Sigmoid colon (tissue), 4 donors: Measurements from ENCODE around the gene RABGAP1.

ENCODE experiments used
- CTCF ChIP-seq, 4 experiments: fragments of 450-650 bp in 3 of 4; fragments of 200-600 bp in 1 of 4; IDR thresholded peaks; one replicate each; pipeline ENCODE4 v1.5.1; 2016 to 2019; ENCODE audit warnings: antibody characterized with exemption in 4 of 4, mild to moderate bottlenecking in 3 of 4, moderate library complexity in 2 of 4
- POLR2A ChIP-seq, 2 donors: fragments of 450-650 bp; IDR thresholded peaks; one replicate each; pipeline ENCODE4 v1.6.1; 2016; ENCODE audit warnings: antibody characterized with exemption in 2 of 2, mild to moderate bottlenecking in 2 of 2, moderate library complexity in 2 of 2
- POLR2AphosphoS5 ChIP-seq, 4 donors: sonication (generic); formaldehyde crosslinking; IDR thresholded peaks; one replicate each; pipeline ENCODE4 v1.6.1; 2017; ENCODE audit warnings: antibody characterized with exemption in 4 of 4

- TF ChIP-seq CTCF (IDR thresholded peaks at IDR 0.05) (no peak), POLR2AphosphoS5 (IDR thresholded peaks at IDR 0.05) (no peak), POLR2A (IDR thresholded peaks at IDR 0.05) (no peak)
Observed at GRCh38 chr9:123062351-123063176, 121.7 kb downstream of the RABGAP1 start.
